AG09319 (cell line): Measurements from ENCODE around the gene CHID1.

Source experiments
- DNase-seq: peaks from one replicate; pipeline ENCODE4 v3.0.0-alpha.2; 2010; ENCODE audit warnings: low read depth; ENCODE audit errors: extremely low read depth
- CTCF ChIP-seq: IDR thresholded peaks from 2 replicates; pipeline ENCODE4 v1.5.1; 2011; ENCODE audit warnings: low read depth, mild to moderate bottlenecking, inconsistent platforms, low read length, moderate library complexity

Gene CHID1

GRCh38 chr11:875769-876301 is 34.8 kb downstream of the CHID1 start:
- no peak for TF ChIP-seq CTCF
- no peak for DNase-seq

GRCh38 chr11:875203-875602 is 35.4 kb downstream of the CHID1 start:
- TF ChIP-seq CTCF, result no peak
- no peak for DNase-seq

DNA sequence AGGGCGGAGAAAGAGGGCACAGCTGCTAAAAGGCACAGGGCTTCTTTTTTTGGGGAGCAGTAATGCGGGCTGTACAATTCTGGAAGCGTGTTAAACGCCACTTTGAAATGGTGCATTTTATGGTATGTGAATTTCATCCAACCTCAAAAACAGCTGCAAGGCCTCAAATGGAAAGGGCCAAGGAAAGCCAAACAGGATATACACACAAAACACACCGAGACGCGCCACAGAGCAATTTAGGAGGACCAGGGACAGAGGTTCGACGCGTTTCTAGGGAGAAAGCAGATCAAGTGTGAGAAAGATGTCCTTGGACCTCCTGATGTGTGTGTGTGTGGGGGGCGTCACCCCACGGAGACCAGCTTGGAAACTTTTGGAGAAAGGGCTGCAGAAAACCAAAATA is 36.9 kb downstream of the CHID1 start:
- DNase-seq, result no peak
- TF ChIP-seq CTCF, result no peak

DNA sequence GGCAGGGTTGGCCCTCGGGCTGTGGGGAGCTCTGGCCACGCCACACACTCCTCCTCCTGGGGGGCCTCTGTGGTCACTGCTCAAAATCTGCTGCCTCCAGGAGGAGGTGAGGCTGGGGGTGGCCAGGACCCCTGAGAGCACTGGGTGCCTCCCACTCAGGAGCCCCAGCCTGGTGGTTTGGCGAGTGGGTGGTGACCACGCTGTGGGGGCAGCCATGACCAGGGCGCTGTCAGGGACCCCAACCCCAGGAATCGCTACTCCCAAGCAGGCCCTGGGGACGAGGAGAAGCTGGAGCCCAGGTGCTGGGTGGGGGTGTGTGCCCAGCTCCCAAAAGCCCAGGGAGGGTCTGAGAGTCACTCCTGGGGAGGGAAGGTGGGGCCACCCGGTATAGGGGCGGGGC is 37.8 kb downstream of the CHID1 start:
- DNase-seq, result no peak
- no peak for TF ChIP-seq CTCF

- DNase-seq, result no peak
- no peak for TF ChIP-seq CTCF
Measured at GRCh38 chr11:871472-871871, 39.1 kb downstream of the CHID1 start.

GRCh38 chr11:870418-870817 is 40.2 kb downstream of the CHID1 start:
- TF ChIP-seq CTCF, result no peak
- no peak for DNase-seq

- TF ChIP-seq CTCF, result no peak; the same call in none of the 2 replicates
- no peak for DNase-seq
Measured at GRCh38 chr11:870127-870413, 40.5 kb downstream of the CHID1 start.
